HK-2 (cell line): ENCODE results near the gene MAP4K2.

Experiments
- DNase-seq: peaks from one replicate; pipeline ENCODE4 v3.0.0-alpha.2; 2018; ENCODE audit not compliant: unreplicated experiment

The MAP4K2 gene

DNA sequence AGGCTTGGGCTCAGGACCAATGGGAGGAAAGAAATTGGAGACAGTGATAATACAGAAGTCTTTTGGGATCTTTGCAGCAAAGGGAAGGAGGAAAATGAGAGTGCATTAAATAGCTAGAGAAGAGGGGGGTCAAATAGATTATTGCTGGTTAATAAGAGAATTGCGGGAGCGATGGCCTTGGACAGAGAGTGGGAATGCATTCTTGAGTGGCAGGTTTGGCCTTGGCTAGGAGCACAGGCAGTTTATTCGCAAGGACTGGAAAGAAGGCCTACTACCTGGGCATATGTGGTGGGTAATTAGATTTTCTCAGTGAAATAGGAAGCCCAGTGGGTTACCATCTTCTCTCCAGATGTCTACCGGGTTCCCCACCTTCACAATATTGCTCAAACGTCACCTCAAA, 10.8 kb upstream of the MAP4K2 start:
- no peak for DNase-seq

DNA sequence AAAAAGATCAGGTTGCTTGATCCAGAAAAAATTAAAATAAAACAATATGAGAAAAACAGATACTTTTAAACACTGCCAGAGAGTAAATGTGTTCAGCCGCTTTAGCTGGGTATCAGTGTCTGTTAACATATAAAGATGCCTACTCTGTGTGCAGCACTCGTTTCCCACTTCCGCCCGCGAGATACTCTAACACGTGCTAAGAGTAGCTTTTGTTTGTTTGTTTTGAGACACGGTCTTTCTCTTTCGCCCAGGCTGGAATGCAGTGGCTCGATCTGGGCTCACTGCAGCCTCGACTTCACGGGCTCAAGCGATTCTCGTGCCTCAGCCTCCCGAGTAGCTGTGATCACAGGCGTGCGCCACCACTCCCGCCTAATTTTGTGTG, 7.9 kb upstream of the MAP4K2 start:
- no peak for DNase-seq

DNA sequence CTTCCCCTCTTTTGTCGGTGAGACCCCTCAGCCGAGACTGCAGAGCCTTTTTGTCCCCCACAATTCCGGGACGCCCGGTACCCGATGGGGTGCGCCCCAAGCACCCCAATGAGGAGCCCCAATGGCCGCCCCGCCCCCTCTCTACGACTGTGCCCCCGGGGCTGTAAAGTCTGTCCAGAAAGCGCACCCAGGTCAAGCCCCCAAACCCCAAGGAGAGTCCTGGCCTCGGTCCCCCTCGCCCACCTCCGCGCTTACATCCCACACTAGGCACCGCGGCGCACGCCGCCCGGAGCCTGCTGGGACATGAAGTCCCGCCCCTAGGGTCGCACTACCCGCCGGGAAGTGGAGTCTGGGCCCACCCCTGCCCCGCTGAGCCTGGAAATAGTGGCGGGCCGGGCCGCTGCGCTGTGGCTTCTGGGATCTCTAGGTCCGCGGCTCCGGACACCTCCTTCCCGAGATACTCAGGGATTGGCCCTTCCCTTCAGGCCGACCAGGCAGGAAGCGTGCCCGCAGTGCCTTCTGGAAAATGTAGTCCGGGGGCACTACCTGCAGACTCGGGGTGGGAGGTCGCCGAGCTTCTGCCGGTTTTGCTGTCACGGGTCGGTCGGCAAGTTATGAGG, 7.4 kb upstream of the MAP4K2 start, which contains the start of gene MEN1:
MEN1 (minus strand) TSS at position 281 of the 620 bp plus-strand sequence. CDS start 442 bp downstream, outside the sequence.
- peak; percentile 89 for DNase-seq

DNA sequence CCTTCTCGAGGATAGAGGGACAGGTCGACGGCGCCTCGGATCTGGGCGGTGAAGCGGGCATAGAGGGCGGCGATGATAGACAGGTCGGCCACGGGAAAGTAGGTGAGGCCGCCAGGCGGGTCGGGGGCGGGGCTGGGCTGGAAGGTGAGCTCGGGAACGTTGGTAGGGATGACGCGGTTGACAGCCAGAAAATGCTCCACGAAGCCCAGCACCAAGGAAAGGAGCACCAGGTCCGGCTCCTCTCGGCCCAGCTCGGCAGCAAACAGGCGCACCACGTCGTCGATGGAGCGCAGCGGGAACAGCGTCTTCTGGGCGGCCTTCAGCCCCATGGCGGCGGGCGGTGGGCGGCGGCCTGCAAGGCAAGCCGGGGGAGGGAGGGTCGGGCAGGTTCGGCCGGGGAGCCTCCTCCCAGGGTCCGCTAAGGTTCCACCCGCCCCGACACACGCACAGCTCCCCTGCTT, 6.8 kb upstream of the MAP4K2 start:
- DNase-seq = no peak

DNA sequence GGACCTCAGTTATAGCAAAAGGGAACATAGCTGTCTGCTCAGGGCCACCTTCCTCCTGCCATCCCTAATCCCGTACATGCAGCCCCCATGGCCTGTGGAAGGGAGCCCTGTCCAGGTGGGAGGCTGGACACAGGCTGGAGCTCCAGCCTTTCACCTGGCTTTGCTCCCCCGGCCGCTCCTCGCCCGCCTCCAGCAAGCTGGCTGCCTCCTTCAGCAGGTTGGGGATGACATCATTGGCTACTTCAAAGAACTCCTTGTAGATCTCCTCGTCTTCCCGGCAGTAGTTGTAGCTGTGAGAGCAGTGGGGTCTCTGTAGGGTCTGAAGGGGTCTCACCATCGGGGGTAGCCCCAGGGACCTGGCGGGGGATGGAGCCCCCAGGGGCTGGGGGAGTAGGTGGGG, 2.5 kb upstream of the MAP4K2 start:
- no peak for DNase-seq

DNA sequence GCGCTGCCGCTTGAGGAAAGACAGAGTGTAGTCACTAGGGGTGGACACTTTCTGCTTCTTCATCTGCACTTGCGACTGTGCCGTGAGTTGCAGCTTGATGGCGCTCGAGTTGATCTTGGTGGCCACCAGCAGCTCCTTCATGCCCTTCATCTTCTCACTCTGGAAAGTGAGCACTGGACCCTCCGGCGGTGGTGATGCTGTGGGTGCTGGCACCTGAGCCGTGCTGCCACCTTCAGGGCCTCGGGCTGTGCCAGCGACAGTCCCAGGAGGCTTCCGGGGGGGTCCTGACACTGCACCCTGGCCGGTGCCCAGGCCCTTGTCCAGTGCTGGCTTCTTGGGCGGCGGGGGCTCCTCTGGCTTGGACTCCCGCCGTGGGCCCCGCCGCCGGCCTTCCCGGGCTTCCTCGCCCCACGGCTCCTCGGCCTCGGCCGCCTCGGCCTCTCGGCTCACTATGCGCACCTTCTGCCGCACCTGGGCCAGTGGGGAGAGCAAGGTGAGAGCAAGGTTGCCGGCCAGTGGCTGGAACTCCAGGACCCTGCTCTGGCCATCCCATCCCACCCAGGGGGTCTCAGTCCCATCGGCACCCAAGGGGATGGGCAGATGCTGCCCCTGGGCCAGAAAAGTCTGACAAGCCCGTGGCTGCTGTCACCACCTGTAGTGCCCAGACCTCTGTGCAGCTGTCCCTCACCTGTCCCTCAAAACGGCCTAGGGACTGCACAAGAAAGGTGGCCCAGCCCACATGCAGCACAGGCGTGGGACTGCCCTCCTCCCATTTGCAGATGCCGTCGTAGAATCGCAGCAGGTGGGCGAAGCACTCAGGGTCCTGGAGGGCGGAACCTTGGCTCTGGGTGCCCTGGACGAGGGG, 1.6 kb upstream of the MAP4K2 start:
- no peak for DNase-seq

DNA sequence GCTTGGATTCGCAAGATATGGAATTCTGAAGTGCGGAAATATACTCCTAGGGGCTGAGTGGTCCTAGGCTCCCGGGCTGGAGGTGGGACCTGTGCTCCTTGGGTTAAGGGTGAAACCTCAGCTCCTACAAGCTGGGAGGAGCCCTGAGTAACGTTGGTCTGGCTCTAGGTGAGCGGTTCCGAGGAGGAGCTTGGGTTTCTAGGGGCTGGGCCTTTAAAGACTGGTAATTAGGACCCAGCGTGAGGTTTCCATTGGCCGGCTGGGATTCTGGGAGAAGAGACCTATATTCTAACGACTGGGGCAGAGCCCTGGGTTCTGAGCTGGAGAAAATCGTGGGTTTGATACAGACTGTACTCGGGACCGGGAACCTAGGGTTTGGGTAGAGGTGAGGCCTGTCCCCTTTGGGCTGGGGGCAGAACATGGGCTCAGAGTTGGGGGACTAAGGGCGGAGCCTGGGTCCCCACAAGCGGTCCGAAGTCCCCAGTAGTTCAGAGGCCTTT, 882 bp upstream of the MAP4K2 start:
- no peak for DNase-seq

DNA sequence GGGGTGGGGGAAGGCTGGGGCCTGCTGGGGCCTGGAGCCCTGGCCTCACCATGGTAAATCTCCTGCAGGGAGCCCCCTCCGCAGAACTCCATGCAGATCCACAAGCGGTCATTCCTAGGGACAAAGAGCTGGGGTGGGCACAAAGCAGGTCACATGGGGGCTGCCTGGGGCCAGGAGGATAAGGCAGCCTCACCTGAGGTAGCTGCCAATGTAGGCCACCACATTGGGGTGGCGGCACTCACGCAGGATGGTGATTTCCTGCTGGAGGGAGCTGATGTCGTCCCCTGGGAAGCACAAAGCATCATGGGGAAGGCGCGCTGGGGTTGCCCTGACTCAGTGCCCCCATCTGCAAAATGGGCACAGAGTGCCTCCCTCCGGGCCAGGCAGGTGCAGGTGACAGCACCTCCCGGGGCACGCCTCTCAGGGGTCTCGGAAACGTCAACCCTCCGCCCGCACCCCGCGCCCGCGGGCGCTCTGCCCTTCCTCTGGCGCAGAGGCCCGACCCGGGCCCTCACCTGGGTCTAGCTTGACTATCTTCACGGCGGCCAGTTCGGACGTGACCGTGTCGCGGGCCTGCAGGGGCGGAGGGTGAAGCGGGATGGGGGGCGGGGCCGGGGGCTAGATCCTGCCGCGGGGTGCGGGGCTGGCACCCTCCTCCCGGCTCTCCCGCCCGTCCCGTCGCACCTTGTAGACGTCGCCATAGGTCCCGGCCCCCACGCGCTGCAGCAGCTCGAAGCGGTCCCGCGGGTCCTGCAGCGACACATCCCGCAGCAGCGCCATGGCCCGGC, 450 bp downstream of the MAP4K2 start:
- DNase-seq = no peak

DNA sequence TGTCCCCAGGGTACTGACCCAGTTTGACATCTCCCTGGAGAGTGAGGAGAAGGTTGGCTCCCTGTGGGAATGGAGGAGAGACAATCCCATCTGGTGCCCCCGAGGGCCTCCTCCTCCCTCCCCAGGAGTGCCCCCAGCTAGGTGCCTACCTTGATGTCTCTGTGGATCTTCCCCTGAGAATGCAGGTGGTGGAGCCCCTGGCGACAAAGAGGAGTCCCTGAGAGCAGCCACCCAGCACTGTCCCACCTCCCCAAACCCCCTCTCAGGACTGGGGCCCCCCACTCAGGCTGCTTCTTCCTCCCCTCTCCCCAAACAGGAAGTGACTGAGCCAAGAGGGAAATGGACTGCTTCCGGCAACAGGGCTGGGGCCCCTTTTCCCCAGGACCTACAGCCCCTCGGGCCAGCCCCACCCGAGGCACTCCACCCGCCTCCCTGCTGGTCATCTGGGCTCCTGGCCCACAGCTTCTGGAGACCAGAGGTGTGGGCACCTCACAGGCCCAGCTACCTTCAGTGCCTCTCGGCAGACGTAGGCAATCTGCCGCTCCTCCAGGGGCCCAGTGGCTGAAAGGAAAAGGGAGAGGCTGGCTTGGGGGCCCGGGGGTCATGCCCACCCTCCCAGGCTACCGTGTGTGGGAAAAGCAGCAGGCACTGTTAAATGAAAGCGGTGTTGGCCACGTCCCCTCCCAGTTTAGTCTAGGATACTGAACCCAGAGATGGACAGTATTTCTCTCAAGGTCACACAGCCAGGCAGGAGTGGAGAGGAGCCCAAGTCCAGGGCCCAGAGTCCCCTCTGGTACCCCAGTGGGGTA, 1.2 kb downstream of the MAP4K2 start:
- DNase-seq = no peak

DNA sequence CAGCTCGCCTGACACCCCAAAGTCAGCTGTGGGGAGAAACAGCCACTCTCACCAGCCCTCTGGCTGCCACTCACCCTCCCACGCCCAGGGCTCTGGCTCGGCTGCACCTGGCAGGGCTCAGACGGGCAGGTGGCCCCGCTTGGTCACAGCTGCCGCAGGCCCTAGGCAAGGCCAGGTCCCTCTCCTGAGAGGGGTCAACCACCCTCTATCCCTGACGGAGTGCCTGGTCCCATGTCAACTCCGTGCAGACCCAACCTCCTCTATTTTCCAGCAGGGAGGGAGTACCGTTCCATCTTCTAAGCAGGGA, 1.9 kb downstream of the MAP4K2 start:
- no peak for DNase-seq

DNA sequence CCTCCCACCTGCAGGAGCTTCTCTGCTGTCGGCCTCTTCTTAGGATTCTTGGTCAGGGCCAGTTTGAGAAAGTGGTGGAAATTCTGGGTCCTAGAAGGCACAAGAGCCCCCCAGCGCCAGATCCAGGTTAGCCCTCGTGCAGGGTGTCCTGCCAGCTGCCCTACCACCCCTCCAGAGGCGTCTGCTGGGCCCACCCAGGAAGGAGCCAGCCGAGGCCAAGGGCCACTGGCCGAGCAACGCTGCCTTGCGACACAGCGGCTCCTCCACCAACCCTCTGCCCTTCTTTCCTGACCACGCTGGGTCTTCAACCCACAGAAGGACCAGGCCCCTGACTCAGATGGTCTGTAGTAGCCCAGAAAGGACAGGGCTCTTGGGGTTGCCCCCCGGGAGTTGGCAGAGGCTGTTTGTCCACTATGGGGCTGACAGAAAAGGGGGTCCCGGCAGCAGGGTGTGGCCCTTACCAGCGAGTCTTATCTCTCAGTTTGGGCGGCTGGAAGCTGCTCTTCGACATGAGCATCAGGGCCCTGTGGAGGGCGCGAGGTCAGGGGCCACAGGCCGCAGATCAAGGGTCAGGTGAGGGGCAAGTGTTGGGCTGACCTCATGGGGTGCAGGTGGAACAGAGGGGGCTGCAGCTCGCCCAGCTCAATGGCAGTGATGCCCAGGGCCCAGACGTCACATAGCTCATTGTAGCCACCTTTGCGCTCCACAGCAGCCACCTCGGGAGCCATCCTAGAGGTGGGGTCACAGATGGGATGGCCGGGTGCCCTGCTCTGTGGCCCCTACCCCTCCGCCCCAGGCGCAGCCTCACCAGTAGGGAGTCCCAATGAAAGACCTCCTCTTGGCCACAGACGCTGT, 2.5 kb downstream of the MAP4K2 start:
- DNase-seq = no peak

DNA sequence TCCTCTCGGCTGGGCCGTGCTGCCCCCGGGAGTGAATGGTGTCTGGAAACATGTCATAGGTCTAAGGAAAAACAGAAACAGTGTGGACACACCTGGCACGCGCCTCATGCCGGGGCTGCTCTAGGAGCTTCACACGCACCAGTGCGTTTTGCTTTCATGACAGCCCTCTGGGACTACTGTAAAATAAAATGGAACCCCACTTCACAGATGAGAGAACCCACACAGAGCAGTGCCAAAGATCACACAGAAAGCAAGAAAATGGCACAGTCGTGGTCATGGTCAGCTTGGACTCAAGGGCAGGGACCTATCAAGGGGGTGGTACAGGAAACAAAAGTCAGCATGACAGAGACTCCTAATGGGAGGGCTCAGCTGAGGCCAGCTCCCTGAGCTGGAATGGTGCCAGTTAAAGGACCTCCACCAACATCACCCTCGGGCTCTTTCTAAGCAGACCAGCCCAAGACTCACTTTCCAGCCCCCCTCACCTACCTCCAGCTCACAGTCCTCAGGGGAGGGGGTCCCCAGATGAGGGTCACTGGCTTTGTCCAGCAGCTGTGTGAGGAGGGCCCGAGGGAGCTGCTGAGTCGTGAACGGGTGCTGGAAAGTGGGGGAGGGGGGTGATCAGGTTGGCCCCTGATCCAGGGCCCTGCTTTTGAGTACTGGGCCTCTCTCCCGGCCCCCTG, 3.3 kb downstream of the MAP4K2 start:
- no peak for DNase-seq

DNA sequence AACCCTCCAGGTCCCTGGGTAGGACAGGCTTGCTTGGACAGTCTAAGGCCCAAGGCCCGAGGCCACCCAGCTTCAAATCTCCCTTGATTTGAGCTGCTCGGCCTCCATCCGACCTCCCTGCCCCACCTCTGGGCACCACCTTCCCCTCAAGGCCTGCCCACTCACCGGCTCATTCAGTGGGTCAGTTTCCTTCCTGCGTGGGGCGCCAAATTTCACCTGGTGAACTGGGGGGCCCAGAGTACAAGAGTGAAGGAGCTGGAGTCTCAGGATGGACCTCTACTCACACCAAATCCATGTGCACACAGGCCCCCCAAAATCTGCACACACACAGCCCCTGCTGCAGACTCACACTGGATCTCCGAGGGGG, 3.8 kb downstream of the MAP4K2 start:
- no peak for DNase-seq

DNA sequence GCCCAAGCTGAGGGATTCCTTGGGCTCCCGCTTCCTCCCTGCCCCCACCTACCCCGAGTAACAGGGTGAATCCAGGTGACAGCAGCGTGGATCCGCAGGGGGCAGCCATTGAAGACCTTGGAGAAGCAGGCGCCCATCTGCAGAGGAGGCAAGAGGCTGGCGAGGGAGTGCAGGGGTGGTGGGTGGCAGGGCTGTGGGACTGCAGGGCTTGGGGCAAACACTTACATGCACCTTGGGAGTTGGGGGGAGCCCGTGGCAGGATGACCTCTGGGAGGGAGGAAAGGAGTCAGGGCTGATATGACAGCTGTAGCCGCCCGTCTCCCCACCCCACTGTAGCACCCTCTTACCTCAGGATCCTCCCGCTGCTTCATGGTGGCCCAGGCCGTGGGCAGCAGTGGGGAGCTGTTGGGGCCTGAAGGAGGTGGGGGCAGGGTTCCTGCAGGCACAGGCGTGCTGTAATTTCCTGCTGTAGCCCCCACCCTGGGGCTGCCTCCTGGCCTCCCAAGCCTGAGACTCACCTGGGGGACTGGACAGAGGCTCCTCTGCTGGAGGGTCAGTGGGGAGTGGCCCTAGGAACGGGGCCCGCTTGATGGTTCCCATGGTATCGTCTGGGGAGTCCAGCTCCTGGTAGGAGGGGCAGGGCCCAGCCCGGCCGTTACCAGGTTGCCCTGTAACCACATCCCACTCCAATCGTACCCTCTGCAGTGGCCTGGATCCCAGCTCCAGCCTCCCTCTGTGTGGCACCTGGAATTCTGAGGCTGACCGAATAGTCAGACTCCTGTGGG, 6.1 kb downstream of the MAP4K2 start:
- DNase-seq = no peak

DNA sequence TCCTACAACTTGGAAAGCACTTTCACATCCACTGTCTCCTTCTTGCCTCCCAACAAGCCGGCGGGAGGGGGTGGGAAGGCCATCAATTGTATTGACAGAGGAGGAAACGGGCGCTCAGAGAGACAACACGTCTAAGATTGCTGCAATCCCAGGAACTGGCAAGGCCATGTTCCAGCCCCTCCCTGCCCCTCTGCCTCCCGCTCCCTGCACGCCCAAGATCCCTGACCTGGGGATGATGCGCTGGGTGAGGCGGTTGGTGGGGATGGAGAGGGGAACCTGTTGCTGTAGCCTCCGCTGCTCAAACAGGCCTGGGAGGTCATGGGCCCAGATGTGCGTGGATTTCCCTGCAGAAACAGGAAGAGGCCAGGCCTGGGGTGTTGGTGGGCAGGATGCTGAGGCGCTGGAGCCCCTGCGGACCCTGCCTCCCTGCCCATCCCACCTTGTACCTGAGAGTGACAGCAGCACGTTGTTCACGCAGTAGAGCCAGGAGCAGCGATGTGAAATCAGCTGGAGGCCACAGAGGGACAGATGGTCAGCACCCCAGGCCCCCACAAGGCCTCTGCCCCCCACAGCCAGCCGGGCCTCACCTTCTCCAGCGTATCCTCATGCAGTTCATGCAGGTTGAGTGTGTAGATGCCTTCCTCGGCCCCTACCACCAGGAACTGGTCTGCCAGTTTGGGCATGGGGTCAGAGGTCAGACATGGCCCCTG, 6.8 kb downstream of the MAP4K2 start:
- no peak for DNase-seq

DNA sequence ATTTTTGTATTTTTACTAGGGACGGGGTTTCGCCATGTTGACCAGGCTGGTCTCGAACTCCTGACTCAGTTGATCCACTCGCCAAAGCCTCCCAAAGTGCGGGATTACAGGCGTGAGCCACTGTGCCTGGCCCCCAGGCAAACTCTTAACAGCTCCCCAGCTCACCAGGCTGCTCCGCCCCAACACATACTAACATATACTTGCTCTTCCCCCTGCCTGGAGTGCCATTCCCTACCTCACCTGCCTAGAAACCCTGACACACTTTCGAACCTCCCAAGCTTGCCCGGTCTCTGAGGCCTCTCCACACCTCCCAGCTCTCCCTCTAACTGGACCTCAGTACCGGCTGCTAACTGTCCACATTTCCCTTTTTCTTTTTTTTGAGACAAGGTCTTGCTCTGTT, 8.5 kb downstream of the MAP4K2 start:
- DNase-seq = no peak

DNA sequence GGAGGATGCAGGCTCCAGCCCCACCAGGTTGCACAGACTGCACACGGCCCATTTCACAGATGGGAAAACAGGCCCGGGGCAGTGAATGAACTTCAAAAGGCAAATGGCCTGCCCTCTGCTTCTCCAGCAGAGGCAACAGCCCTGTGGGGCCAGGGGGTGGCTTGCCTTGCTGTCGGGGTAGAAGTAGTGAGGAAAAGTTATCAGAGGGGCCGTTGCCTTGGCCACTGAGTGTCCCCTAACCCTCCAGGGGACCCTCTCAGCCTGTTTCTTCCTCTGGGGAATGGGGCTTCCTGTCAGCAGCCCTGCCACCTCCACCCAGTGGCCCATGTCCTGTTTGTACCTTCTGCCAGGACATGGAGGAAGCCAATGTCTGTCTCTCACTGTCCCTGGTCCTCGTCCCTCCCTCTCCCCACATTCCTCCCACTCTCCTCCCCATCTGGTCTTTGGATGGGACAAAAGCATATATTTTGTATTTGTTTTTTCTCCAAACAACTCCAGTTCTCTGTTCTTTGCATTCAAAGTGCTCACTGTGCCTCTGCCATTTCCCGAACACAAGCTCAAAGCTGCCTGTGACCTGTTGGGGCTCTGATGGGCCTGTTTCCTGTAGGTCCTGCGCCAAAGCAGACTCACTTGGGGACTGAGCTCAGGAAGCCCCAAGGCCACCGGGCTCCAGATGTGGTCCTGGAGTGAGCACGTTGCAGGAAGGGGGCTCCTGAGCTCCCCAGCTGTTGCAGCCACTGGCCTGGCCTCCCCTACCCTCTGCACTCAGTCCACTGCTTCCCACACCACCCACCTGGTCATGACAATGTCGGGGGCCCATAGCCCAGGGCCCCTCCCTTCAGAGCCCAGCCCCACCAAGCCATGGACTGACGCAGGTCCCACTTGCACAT, 9.5 kb downstream of the MAP4K2 start:
- no peak for DNase-seq

DNA sequence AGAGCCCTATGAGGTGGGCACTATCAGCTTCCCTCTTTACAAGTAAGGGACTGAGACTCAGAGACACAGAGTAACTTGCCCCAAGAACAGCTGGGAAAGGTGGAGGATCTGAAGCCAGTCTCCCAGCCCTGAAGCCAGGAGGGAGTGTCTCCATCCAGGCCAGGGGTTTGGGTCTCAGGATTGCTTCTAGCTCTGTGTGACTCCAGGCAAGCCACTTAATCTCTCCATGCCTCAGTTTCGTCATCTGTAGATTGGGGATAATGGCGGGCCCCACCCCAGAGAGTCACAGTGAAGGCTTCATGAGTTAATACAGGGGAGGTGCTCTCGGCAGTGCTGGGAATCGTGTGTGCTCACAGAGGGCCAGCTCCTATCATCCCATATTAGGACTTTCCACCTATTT, 10.5 kb downstream of the MAP4K2 start:
- no peak for DNase-seq
